Thymus (tissue), 11 donors: Measurements from ENCODE around the gene EDN1. TPM values are rescaled to one million over a fixed set of nuclear protein-coding genes. Genes with fewer than 3 reads are reported as not detected.

ENCODE experiments used
- DNase-seq, 9 donors: peaks; one replicate each; pipeline ENCODE4 v3.0.0-alpha.2; 2013; ENCODE audit warnings: low spot score in 9 of 9, low read depth in 6 of 9, missing footprints in 1 of 9
- H3K27ac ChIP-seq, 2 donors: one replicate each; pipeline ENCODE4 v1.5.1; 2013; ENCODE audit warnings: control low read depth in 1 of 2, low read depth in 1 of 2, low read length in 1 of 2, mild to moderate bottlenecking in 1 of 2, moderate library complexity in 1 of 2
- H3K27me3 ChIP-seq, 2 donors: one replicate each; pipeline ENCODE4 v1.5.1; 2013; ENCODE audit warnings: low read length in 1 of 2; ENCODE audit not compliant: control insufficient read depth in 2 of 2, insufficient read depth in 1 of 2
- H3K36me3 ChIP-seq, 2 donors: one replicate each; pipeline ENCODE4 v1.5.1; 2013; ENCODE audit warnings: low read length in 1 of 2, mild to moderate bottlenecking in 1 of 2, moderate library complexity in 1 of 2; ENCODE audit not compliant: control insufficient read depth in 2 of 2, insufficient read depth in 2 of 2
- H3K4me1 ChIP-seq, 2 donors: one replicate each; pipeline ENCODE4 v1.5.1; 2013; ENCODE audit warnings: low read length in 2 of 2; ENCODE audit not compliant: control insufficient read depth in 2 of 2, insufficient read depth in 2 of 2
- H3K4me3 ChIP-seq, 2 donors: one replicate each; pipeline ENCODE4 v1.5.1; 2013; ENCODE audit warnings: low read length in 2 of 2, control low read depth in 1 of 2, mild to moderate bottlenecking in 1 of 2
- H3K9me3 ChIP-seq, 2 donors: one replicate each; pipeline ENCODE4 v1.5.1; 2013; ENCODE audit warnings: low read length in 1 of 2, mild to moderate bottlenecking in 1 of 2; ENCODE audit not compliant: control insufficient read depth in 2 of 2, insufficient read depth in 1 of 2
- WGBS: extraction: QIAGEN DNeasy Blood & Tissue Kit; methylation state at CpG from one replicate; pipeline ENCODE4 v1.1.7; 2013; 5-methylcytosine and 5-hydroxymethylcytosine counted together
- polyA plus RNA-seq: library from polyadenylated mRNA; stranded (reverse); fragments of 200-250 nt; gene quantifications from one replicate; pipeline ENCODE4 v1.2.3, GENCODE V29; 2013
- total RNA-seq: library from RNA; stranded (reverse); fragments of 120-200 nt; gene quantifications from one replicate; pipeline ENCODE4 v1.2.4, GENCODE V29; 2013
- donor health status: healthy.

EDN1 gene
- total and polyA plus RNA-seq, 2 donors: 1.0 to 14.3 TPM

DNA sequence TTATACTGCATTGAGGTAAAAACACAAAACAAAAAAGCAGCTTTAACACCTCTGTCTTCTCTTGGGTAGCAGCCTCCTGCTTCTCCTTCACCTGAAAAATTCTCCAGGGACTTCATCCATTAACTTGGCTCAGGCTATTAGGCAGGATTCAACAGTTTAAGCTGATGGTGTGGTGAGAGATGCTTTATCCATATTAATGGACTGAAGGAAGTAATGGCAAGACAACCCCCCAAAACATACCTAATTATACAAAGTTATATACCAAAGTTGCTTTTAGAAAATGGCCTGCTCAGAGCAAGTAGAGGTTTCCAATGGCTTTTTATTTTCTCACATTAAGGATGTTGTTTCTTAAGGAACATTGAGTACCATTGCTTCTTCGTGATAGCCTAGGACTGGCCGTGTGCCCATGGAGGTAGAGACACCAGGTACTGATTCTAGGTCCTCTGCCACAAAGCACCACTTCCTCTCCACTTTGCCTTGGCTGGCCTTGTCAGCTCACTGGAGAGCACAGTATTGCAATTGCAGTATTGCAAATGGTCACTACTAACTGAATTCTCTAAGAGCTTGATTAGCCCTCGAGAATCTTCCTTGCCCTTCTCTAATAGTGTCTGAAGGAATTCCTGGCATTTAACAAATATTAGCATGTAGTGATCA, 7.3 kb downstream of the EDN1 start:
- Histone ChIP-seq H3K27me3 (peaks cover 0 to 11% of the 10 kb centered on the region in 2 donors), H3K9me3 (no peaks in the 10 kb centered on the region), H3K4me1 (no peaks in the 10 kb centered on the region), H3K27ac (no peak overlapping the region), H3K4me3 (no peak overlapping the region), H3K36me3 (no peaks in the 10 kb centered on the region)
- DNase-seq: no peak
- WGBS: 96% methylated on average over 3 of the region's 3 CpGs

- no peak overlapping the region for H3K27ac ChIP-seq
- no peaks in the 10 kb centered on the region for H3K4me1 ChIP-seq
- H3K4me3 ChIP-seq: no peak overlapping the region
- WGBS: 94% methylated on average over 7 of the region's 7 CpGs
- no peak for DNase-seq
- no peaks in the 10 kb centered on the region for H3K9me3 ChIP-seq
- H3K27me3 ChIP-seq: peaks cover 0 to 5% of the 10 kb centered on the region in 2 donors
- no peaks in the 10 kb centered on the region for H3K36me3 ChIP-seq
Measured at GRCh38 chr6:12298017-12298978, 8.1 kb downstream of the EDN1 start.

- peaks cover 0 to 4% of the 10 kb centered on the region in 2 donors for H3K27me3 ChIP-seq
- H3K36me3 ChIP-seq: no peaks in the 10 kb centered on the region
- H3K27ac ChIP-seq: no peak overlapping the region
- DNase-seq: no peak
- no peaks in the 10 kb centered on the region for H3K9me3 ChIP-seq
- no peak overlapping the region for H3K4me3 ChIP-seq
- H3K4me1 ChIP-seq: no peaks in the 10 kb centered on the region
- 82% methylated on average over 1 of the region's 1 CpG for WGBS
Measured at GRCh38 chr6:12298995-12299394, 8.8 kb downstream of the EDN1 start.

DNA sequence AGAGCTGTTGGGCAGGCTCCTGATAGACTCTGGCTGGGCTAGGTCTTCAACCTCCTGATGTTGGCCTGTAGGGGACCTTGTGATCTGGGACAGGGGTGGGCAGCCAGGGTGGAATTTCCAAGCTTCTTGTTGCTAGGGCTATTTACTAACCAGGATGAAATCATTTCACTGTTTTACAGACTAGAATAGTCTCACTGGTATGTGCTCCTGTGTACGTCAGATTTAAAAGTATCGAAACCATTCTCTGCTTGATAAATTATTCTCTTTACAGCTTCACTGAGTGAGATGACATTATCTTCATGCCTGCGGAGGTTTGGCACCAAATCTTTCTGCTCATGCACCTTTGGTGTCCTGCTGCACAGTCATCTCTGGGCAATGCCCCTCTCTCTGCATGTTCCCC, 10.9 kb downstream of the EDN1 start:
- DNase-seq: no peak
- H3K27me3 ChIP-seq: no peaks in the 10 kb centered on the region
- H3K36me3 ChIP-seq: no peaks in the 10 kb centered on the region
- 95% methylated on average over 3 of the region's 3 CpGs for WGBS
- H3K9me3 ChIP-seq: no peaks in the 10 kb centered on the region
- H3K27ac ChIP-seq: no peak overlapping the region
- H3K4me1 ChIP-seq: no peaks in the 10 kb centered on the region
- H3K4me3 ChIP-seq: no peak overlapping the region

GRCh38 chr6:12304487-12304886, 14.3 kb downstream of the EDN1 start:
- Histone ChIP-seq H3K4me1 (no peaks in the 10 kb centered on the region), H3K27ac (no peak overlapping the region), H3K27me3 (no peaks in the 10 kb centered on the region), H3K4me3 (no peak overlapping the region), H3K9me3 (no peaks in the 10 kb centered on the region), H3K36me3 (no peaks in the 10 kb centered on the region)
- WGBS: 97% methylated on average over 2 of the region's 2 CpGs
- no peak for DNase-seq

GRCh38 chr6:12309070-12309469, 18.9 kb downstream of the EDN1 start:
- no peaks in the 10 kb centered on the region for H3K36me3 ChIP-seq
- 100% methylated on average over 2 of the region's 2 CpGs for WGBS
- H3K4me3 ChIP-seq: no peak overlapping the region
- no peak overlapping the region for H3K27ac ChIP-seq
- no peaks in the 10 kb centered on the region for H3K4me1 ChIP-seq
- no peak for DNase-seq
- H3K9me3 ChIP-seq: no peaks in the 10 kb centered on the region
- H3K27me3 ChIP-seq: no peaks in the 10 kb centered on the region

DNA sequence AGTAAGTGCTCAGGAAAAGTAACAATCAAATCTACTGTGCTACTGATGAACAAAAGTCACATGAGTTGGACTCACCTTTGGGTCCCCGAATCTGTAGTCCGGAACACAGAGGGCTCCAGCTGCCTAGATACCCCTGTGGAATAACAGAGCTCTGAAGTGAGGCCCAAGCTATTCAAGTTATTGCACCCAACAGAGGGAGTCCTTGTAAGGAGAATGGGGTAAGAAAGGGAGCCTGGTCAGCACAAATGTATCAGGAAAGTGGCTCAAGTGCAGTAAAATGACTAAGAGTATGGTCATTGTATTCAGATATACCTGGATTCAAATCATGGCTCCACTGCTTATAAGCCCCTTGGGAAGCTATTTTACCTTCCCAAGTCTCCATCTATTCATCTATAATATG, 20.9 kb downstream of the EDN1 start:
- Histone ChIP-seq H3K27me3 (no peaks in the 10 kb centered on the region), H3K36me3 (no peaks in the 10 kb centered on the region), H3K9me3 (no peaks in the 10 kb centered on the region), H3K4me1 (no peaks in the 10 kb centered on the region), H3K4me3 (no peak overlapping the region), H3K27ac (no peak overlapping the region)
- 98% methylated on average over 2 of the region's 2 CpGs for WGBS
- no peak for DNase-seq

- DNase-seq: no peak
- H3K27me3 ChIP-seq: no peaks in the 10 kb centered on the region
- WGBS: 93% methylated on average over 2 of the region's 2 CpGs
- no peaks in the 10 kb centered on the region for H3K36me3 ChIP-seq
- no peaks in the 10 kb centered on the region for H3K4me1 ChIP-seq
- H3K9me3 ChIP-seq: no peaks in the 10 kb centered on the region
- no peak overlapping the region for H3K27ac ChIP-seq
- H3K4me3 ChIP-seq: no peak overlapping the region
Measured at GRCh38 chr6:12312736-12313135, 22.6 kb downstream of the EDN1 start.

DNA sequence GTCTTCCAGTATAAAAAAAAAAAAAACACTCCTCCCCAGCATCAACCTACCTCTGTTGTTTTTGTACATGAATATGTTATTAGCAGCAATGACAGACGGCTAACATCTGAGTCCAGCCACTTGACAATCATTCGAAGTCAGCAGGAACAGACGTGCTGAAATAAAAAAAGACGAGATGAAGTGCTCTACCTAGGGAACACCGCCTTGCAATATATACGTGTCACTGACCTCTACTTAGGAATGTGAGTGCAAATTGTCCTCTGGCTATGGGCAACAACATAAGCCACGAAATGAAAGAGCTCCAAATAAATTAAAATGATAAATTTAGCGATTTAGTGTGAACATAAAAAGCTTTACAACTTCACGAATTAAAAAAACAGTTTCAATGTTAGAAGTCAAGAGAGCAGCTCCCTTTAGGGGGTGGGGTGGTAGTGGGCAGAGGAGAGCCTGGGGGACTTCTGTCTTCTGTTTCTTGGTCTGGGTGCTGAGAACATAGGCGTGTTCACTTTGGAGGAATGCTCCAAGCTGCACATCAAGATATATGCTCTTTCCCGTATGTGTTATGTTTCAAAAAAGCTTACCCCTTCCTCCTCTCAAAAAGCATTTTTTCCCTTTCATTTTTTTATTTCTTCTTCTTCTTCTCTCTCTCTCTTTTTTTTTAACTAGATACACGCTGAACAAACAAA, 23.3 kb downstream of the EDN1 start:
- H3K27ac ChIP-seq: no peak overlapping the region

More for the DNA sequence above, 23.3 kb downstream of the EDN1 start:
- DNase-seq: no peak
- Histone ChIP-seq H3K4me1 (no peaks in the 10 kb centered on the region), H3K36me3 (no peaks in the 10 kb centered on the region), H3K4me3 (no peak overlapping the region), H3K9me3 (no peaks in the 10 kb centered on the region), H3K27me3 (no peaks in the 10 kb centered on the region)
- WGBS: 93% methylated on average over 12 of the region's 12 CpGs
